HCT116 (cell line): ENCODE results near the gene LRRK1. TPM values are rescaled to one million over a fixed set of nuclear protein-coding genes. Genes with fewer than 3 reads are reported as not detected.

Experiments used
- ATAC-seq: fragments of 200-7000 bp; cut with Tn5 transposase; 2 replicates; pipeline ENCODE4 v1.9.1; 2020; ENCODE audit warnings: mild to moderate bottlenecking, moderate library complexity
- BruUV-seq: library from RNA; stranded (reverse); fragments of 400-500 nt; replicated peaks from 2 replicates; lab custom pipeline; 2021; lab: Mats Ljungman, UMichigan
- CTCF ChIA-PET: fragments of 300-600 bp; sonication (Branson Sonifier 250); formaldehyde crosslinking; loops from one replicate; lab custom pipeline; 2021; ENCODE audit warnings: antibody characterized with exemption; lab: Charles Lee
- POLR2A ChIA-PET: fragments of 300-600, 350-600 bp; sonication (Branson Sonifier 250); formaldehyde crosslinking; loops from one replicate; lab custom pipeline; 2021; ENCODE audit warnings: antibody characterized with exemption; lab: Charles Lee
- RAD21 ChIA-PET, 2 experiments: fragments of 300-600 bp; sonication (Branson Sonifier 250); formaldehyde crosslinking; loops; one replicate each; lab custom pipeline; 2023; ENCODE audit warnings: low total read pairs in 2 of 2; ENCODE audit not compliant: uncharacterized antibody in 2 of 2, unreplicated experiment in 2 of 2, low non-redundant PET in 1 of 2; lab: Charles Lee
- DNase-seq: peaks from one replicate; pipeline ENCODE4 v3.0.0-alpha.2; 2010; ENCODE audit warnings: low read depth, low spot score
- H2AFZ ChIP-seq: fragments of 200-600 bp; shearing (Covaris generic), sonication (generic); 2 replicates; pipeline ENCODE4 v1.6.1; 2017; ENCODE audit warnings: low read depth, mixed run types, mixed read lengths, antibody characterized with exemption, low read length; ENCODE audit not compliant: poor library complexity, severe bottlenecking
- H3K27ac ChIP-seq: 2 replicates; pipeline ENCODE4 v1.5.1; 2012; ENCODE audit warnings: low read depth, low read length
- H3K27me3 ChIP-seq: fragments of 200-600 bp; sonication (generic); 2 replicates; pipeline ENCODE4 v1.6.1; 2016; ENCODE audit warnings: mixed run types, low read length, mixed read lengths; ENCODE audit not compliant: insufficient read depth
- H3K36me3 ChIP-seq, 2 experiments: fragments of 200-500 bp in 1 of 2; fragments of 200-600 bp in 1 of 2; sonication (Bioruptor generic) in 1 of 2; sonication (generic) in 1 of 2; 2 replicates each; pipeline versions ENCODE4 v1.5.1 to v1.6.1; 2014 to 2016; ENCODE audit warnings: low read length in 2 of 2, inconsistent platforms in 1 of 2, mixed read lengths in 1 of 2, mixed run types in 1 of 2; ENCODE audit not compliant: insufficient read depth in 2 of 2, control insufficient read depth in 1 of 2
- H3K4me1 ChIP-seq, 2 experiments: fragments of 200-600 bp in 1 of 2; sonication (generic) in 1 of 2; 2 replicates each; pipeline versions ENCODE4 v1.5.1 to v1.6.1; 2012 to 2017; ENCODE audit warnings: low read length in 2 of 2, inconsistent platforms in 1 of 2, mild to moderate bottlenecking in 1 of 2, mixed read lengths in 1 of 2, mixed run types in 1 of 2, moderate library complexity in 1 of 2; ENCODE audit not compliant: insufficient read depth in 2 of 2, control insufficient read depth in 1 of 2
- H3K4me2 ChIP-seq: fragments of 200-600 bp; sonication (generic); 2 replicates; pipeline ENCODE4 v1.6.1; 2017; ENCODE audit warnings: mixed run types, low read length, mixed read lengths
- H3K4me3 ChIP-seq, 2 experiments: fragments of 200-600 bp in 1 of 2; sonication (generic) in 1 of 2; replicated peaks in 1 of 2; 2 replicates each; pipeline ENCODE4 v1.5.1; 2011 to 2016; ENCODE audit warnings: low read length in 2 of 2, control low read depth in 1 of 2, low read depth in 1 of 2, mild to moderate bottlenecking in 1 of 2, mixed read lengths in 1 of 2, mixed run types in 1 of 2
- H3K79me2 ChIP-seq: fragments of 200-600 bp; sonication (generic); 2 replicates; pipeline ENCODE4 v1.6.1; 2017; ENCODE audit warnings: mild to moderate bottlenecking, mixed run types, low read length, moderate library complexity, mixed read lengths; ENCODE audit not compliant: insufficient read depth
- H3K9ac ChIP-seq: fragments of 200-600 bp; sonication (generic); 2 replicates; pipeline ENCODE4 v1.6.1; 2016; ENCODE audit warnings: low read length, mixed read lengths
- H3K9me2 ChIP-seq: fragments of 200-600 bp; sonication (generic), shearing (Covaris generic); 2 replicates; pipeline ENCODE4 v1.6.1; 2017; ENCODE audit warnings: mixed run types, mild to moderate bottlenecking, moderate library complexity; ENCODE audit not compliant: insufficient read depth
- H3K9me3 ChIP-seq, 2 experiments: fragments of 200-500 bp in 1 of 2; fragments of 200-600 bp in 1 of 2; sonication (Bioruptor generic) in 1 of 2; sonication (generic) in 1 of 2; 2 replicates each; pipeline ENCODE4 v1.6.1; 2014 to 2017; ENCODE audit warnings: low read length in 2 of 2, mixed read lengths in 2 of 2, inconsistent platforms in 1 of 2, low read depth in 1 of 2, mild to moderate bottlenecking in 1 of 2, mixed run types in 1 of 2, moderate library complexity in 1 of 2; ENCODE audit not compliant: control insufficient read depth in 1 of 2, insufficient read depth in 1 of 2
- H4K20me1 ChIP-seq: fragments of 200-600 bp; sonication (generic), shearing (Covaris generic); 2 replicates; pipeline ENCODE4 v1.6.1; 2017; ENCODE audit warnings: mixed run types, mild to moderate bottlenecking, moderate library complexity; ENCODE audit not compliant: insufficient read depth
- ATF3 ChIP-seq: IDR thresholded peaks from 2 replicates; pipeline ENCODE4 v1.6.1; 2012
- CBX3 ChIP-seq: IDR thresholded peaks from 2 replicates; pipeline ENCODE4 v1.6.1; 2012; ENCODE audit warnings: low read depth
- CEBPB ChIP-seq: IDR thresholded peaks from 2 replicates; pipeline ENCODE4 v1.6.1; 2012; ENCODE audit warnings: low read depth
- CTCF ChIP-seq, 3 experiments: fragments of 200-600 bp in 1 of 3; sonication (generic) in 1 of 3; IDR thresholded peaks in 2 of 3; conservative IDR thresholded peaks in 1 of 3; 2 replicates each; pipeline ENCODE4 v1.5.1; 2012 to 2017; ENCODE audit warnings: low read depth in 2 of 3, low read length in 2 of 3, antibody characterized with exemption in 1 of 3, borderline replicate concordance in 1 of 3, control low read depth in 1 of 3, mild to moderate bottlenecking in 1 of 3, mixed read lengths in 1 of 3, mixed run types in 1 of 3, moderate library complexity in 1 of 3; ENCODE audit not compliant: insufficient read depth in 1 of 3
- ELF1 ChIP-seq: IDR thresholded peaks from 2 replicates; pipeline ENCODE4 v1.6.1; 2012; ENCODE audit warnings: low read depth, borderline replicate concordance
- EZH2 ChIP-seq: fragments of 200-600 bp; sonication (generic); IDR thresholded peaks from 2 replicates; pipeline ENCODE4 v1.6.1; 2017; ENCODE audit warnings: antibody characterized with exemption, mixed run types
- FOSL1 ChIP-seq: IDR thresholded peaks from 2 replicates; pipeline ENCODE4 v1.6.1; 2012; ENCODE audit warnings: low read depth
- MAX ChIP-seq: IDR thresholded peaks from 2 replicates; pipeline ENCODE4 v1.6.1; 2012
- POLR2A ChIP-seq: IDR thresholded peaks from 2 replicates; pipeline ENCODE4 v1.7.0; 2011; ENCODE audit warnings: borderline replicate concordance; ENCODE audit not compliant: insufficient read depth, insufficient read length; ENCODE audit errors: extremely low read depth
- POLR2AphosphoS5 ChIP-seq: IDR thresholded peaks from 2 replicates; pipeline ENCODE4 v1.6.1; 2011; ENCODE audit warnings: mild to moderate bottlenecking, low read depth, low read length, moderate library complexity
- RAD21 ChIP-seq: IDR thresholded peaks from 2 replicates; pipeline ENCODE4 v1.6.1; 2012; ENCODE audit warnings: low read depth, mild to moderate bottlenecking
- SIN3A ChIP-seq: IDR thresholded peaks from 2 replicates; pipeline ENCODE4 v1.6.1; 2012; ENCODE audit warnings: low read depth
- SP1 ChIP-seq: IDR thresholded peaks from 2 replicates; pipeline ENCODE4 v1.6.1; 2012; ENCODE audit warnings: low read depth
- TCF7L2 ChIP-seq: IDR thresholded peaks from 2 replicates; pipeline ENCODE4 v1.7.0; 2011; ENCODE audit warnings: borderline replicate concordance, inconsistent platforms; ENCODE audit not compliant: insufficient read depth, insufficient read length; ENCODE audit errors: extremely low read depth
- YY1 ChIP-seq: IDR thresholded peaks from 2 replicates; pipeline ENCODE4 v1.6.1; 2011; ENCODE audit warnings: low read length, low read depth, moderate library complexity, mild to moderate bottlenecking; ENCODE audit not compliant: insufficient replicate concordance; ENCODE audit errors: extremely low read depth
- ZFX ChIP-seq: fragments of 450-650 bp; IDR thresholded peaks from 2 replicates; pipeline ENCODE4 v1.6.1; 2017
- ZNF274 ChIP-seq: fragments of 200-500 bp; sonication (Bioruptor generic); IDR thresholded peaks from 2 replicates; pipeline ENCODE4 v1.6.1; 2014; ENCODE audit warnings: mild to moderate bottlenecking, low read depth, low read length, inconsistent platforms
- intact Hi-C: fragments of 100-400 bp; cut with micrococcal nuclease; formaldehyde crosslinking; loops from 2 replicates; pipeline ENCODE4 v1.10.0; 2022
- total RNA-seq: library from RNA; stranded (reverse); gene quantifications from one replicate; pipeline ENCODE4 v1.2.1, GENCODE V29; 2021; ENCODE audit not compliant: unreplicated experiment

Gene LRRK1
- total RNA-seq, 1 experiment from 2014 or later, result 21.6 TPM

DNA sequence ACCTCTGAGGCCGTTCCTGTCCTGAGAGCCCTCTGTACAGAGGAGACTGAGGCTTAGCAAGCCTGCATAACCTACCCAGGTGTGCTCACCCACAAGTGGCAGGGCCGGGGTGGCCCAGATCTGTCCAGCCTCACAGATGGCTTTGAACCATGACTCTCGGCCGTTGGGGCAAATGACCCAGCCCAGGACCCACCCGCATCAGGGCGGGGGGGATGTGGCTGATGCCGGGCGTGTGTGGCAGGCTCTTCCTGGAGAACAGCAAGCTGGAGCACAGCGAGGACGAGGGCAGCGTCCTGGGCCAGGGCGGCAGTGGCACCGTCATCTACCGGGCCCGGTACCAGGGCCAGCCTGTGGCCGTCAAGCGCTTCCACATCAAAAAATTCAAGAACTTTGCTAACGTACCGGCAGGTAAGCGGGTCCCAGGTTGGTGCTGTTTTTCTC lies 133.5 kb downstream of the LRRK1 start:
- ChIA-PET POLR2A (no interaction called here), CTCF (no interaction called here), RAD21 (no interaction called here)
- intact Hi-C loops, result no loop called here
- H3K4me3 ChIP-seq, result no peak overlapping the region
- ATAC-seq, result no peak
- H3K36me3 ChIP-seq, result peaks cover 0 to 4% of the 10 kb centered on the region in 2 experiments; a peak in 3 of 4 replicates
- no peak overlapping the region for H2AFZ ChIP-seq
- H3K9me3 ChIP-seq, result no peaks in the 10 kb centered on the region
- H3K4me1 ChIP-seq, result no peaks in the 10 kb centered on the region
- H3K79me2 ChIP-seq, result no peaks in the 10 kb centered on the region
- H3K27me3 ChIP-seq, result no peaks in the 10 kb centered on the region
- TF ChIP-seq FOSL1, result no peak
- BruUV-seq, result no TSS peak
- H4K20me1 ChIP-seq, result no peaks in the 10 kb centered on the region
- H3K9ac ChIP-seq, result no peak overlapping the region
- H3K9me2 ChIP-seq, result no peaks in the 10 kb centered on the region
- no peak overlapping the region for H3K27ac ChIP-seq
- H3K4me2 ChIP-seq, result no peak overlapping the region
- no peak for DNase-seq

GRCh38 chr15:101053261-101053660 lies 134.1 kb downstream of the LRRK1 start:
- POLR2A ChIA-PET, result no interaction called here
- CTCF ChIA-PET, result no interaction called here

More at GRCh38 chr15:101053261-101053660, 134.1 kb downstream of the LRRK1 start:
- RAD21 ChIA-PET, result no interaction called here
- H3K4me3 ChIP-seq, result no peak overlapping the region
- H3K9me3 ChIP-seq, result no peaks in the 10 kb centered on the region
- H3K4me1 ChIP-seq, result no peaks in the 10 kb centered on the region
- no TSS peak for BruUV-seq
- no peak for TF ChIP-seq CBX3
- no peak for TF ChIP-seq SIN3A
- no peak for TF ChIP-seq MAX
- no peak for TF ChIP-seq YY1
- no peak for TF ChIP-seq POLR2A
- TF ChIP-seq ELF1, result no peak
- no peak for TF ChIP-seq ZNF274
- TF ChIP-seq EZH2, result no peak
- TF ChIP-seq SP1, result no peak
- no peak for TF ChIP-seq CTCF (IDR thresholded peaks at IDR 0.05 in 2 of 3, conservative IDR thresholded peaks at IDR 0.05 in 1 of 3; ENCODE audit: borderline replicate concordance in 1 of 3, insufficient read depth in 1 of 3, low read depth in 2 of 3, low read length in 2 of 3)
- TF ChIP-seq POLR2AphosphoS5, result no peak
- TF ChIP-seq RAD21, result no peak
- TF ChIP-seq ZFX, result no peak
- no peak for TF ChIP-seq CEBPB
- no peak for TF ChIP-seq ATF3
- no peak for TF ChIP-seq FOSL1
- TF ChIP-seq TCF7L2, result no peak
- TF ChIP-seq, all 23 proteins: peak for 0
- Histone ChIP-seq H3K79me2 (no peaks in the 10 kb centered on the region), H2AFZ (no peak overlapping the region), H3K9ac (no peak overlapping the region), H4K20me1 (no peaks in the 10 kb centered on the region), H3K36me3 (peaks cover 0 to 4% of the 10 kb centered on the region in 2 experiments; a peak in 3 of 4 replicates), H3K27ac (no peak overlapping the region), H3K4me2 (no peak overlapping the region), H3K9me2 (no peaks in the 10 kb centered on the region), H3K27me3 (no peaks in the 10 kb centered on the region)
- no peak for ATAC-seq
- intact Hi-C loops, result no loop called here
- no peak for DNase-seq
